IPS DF 6.9 (cell line): ENCODE data around the gene ACTRT2.

Experiments
- DNase-seq: peaks from one replicate; pipeline ENCODE4 v3.0.0-alpha.2; 2013; ENCODE audit warnings: low read depth, low spot score
- H3K27ac ChIP-seq: one replicate; pipeline ENCODE4 v1.5.1; 2013; ENCODE audit warnings: low read length, control low read depth
- H3K27me3 ChIP-seq: 2 replicates; pipeline ENCODE4 v1.6.1; 2013; ENCODE audit warnings: mild to moderate bottlenecking, low read length; ENCODE audit not compliant: control insufficient read depth, insufficient read depth
- H3K36me3 ChIP-seq: 2 replicates; pipeline ENCODE4 v1.6.1; 2013; ENCODE audit warnings: low read length; ENCODE audit not compliant: control insufficient read depth, insufficient read depth
- H3K4me1 ChIP-seq: 2 replicates; pipeline ENCODE4 v1.6.1; 2013; ENCODE audit warnings: low read length; ENCODE audit not compliant: control insufficient read depth, insufficient read depth
- H3K4me3 ChIP-seq: 2 replicates; pipeline ENCODE4 v1.5.1; 2013; ENCODE audit warnings: mild to moderate bottlenecking, low read length
- H3K9me3 ChIP-seq: 2 replicates; pipeline ENCODE4 v1.6.1; 2013; ENCODE audit warnings: low read length, inconsistent platforms; ENCODE audit not compliant: control insufficient read depth, insufficient read depth
- WGBS: extraction: QIAGEN DNeasy Blood & Tissue Kit; methylation state at CpG from one replicate; pipeline ENCODE4 v1.1.7; 2013; ENCODE audit warnings: mixed read lengths, missing lambda C conversion rate; ENCODE audit not compliant: insufficient read length, insufficient coverage; 5-methylcytosine and 5-hydroxymethylcytosine counted together

The ACTRT2 gene

GRCh38 chr1:3013371-3014049 is 7.8 kb upstream of the ACTRT2 start:
- DNase-seq: no peak
- peaks cover 6% of the 10 kb centered on the region; the same call in 1 of the 2 replicates for H3K36me3 ChIP-seq
- no peak overlapping the region for H3K27ac ChIP-seq
- H3K9me3 ChIP-seq: peaks cover 45% of the 10 kb centered on the region
- H3K4me3 ChIP-seq: no peak overlapping the region
- WGBS: no CpG with 5 or more reads among the region's 15 CpGs
- H3K27me3 ChIP-seq: no peaks in the 10 kb centered on the region
- no peaks in the 10 kb centered on the region for H3K4me1 ChIP-seq

- WGBS: no CpG with 5 or more reads among the region's 10 CpGs
- H3K4me3 ChIP-seq: no peak overlapping the region
- H3K36me3 ChIP-seq: peaks cover 6% of the 10 kb centered on the region; the same call in 1 of the 2 replicates
- no peaks in the 10 kb centered on the region for H3K27me3 ChIP-seq
- no peak overlapping the region for H3K27ac ChIP-seq
- DNase-seq: no peak
- peaks cover 50% of the 10 kb centered on the region for H3K9me3 ChIP-seq
- no peaks in the 10 kb centered on the region for H3K4me1 ChIP-seq
Measured at GRCh38 chr1:3014050-3014440, 7.2 kb upstream of the ACTRT2 start.

- peaks cover 48% of the 10 kb centered on the region for H3K9me3 ChIP-seq
- no CpG with 5 or more reads among the region's 26 CpGs for WGBS
- no peak for DNase-seq
- H3K4me3 ChIP-seq: no peak overlapping the region
- no peaks in the 10 kb centered on the region for H3K4me1 ChIP-seq
- no peaks in the 10 kb centered on the region for H3K27me3 ChIP-seq
- H3K27ac ChIP-seq: no peak overlapping the region
- peaks cover 6% of the 10 kb centered on the region; the same call in 1 of the 2 replicates for H3K36me3 ChIP-seq
Measured at GRCh38 chr1:3014443-3015268, 6.6 kb upstream of the ACTRT2 start.

GRCh38 chr1:3015269-3015635 is 6.0 kb upstream of the ACTRT2 start:
- Histone ChIP-seq H3K4me3 (no peak overlapping the region), H3K27me3 (no peaks in the 10 kb centered on the region), H3K4me1 (no peaks in the 10 kb centered on the region), H3K9me3 (peaks cover 52% of the 10 kb centered on the region), H3K27ac (no peak overlapping the region), H3K36me3 (peaks cover 6% of the 10 kb centered on the region; the same call in 1 of the 2 replicates)
- no peak for DNase-seq
- no CpG with 5 or more reads among the region's 10 CpGs for WGBS

- no peaks in the 10 kb centered on the region for H3K27me3 ChIP-seq
- H3K36me3 ChIP-seq: peaks cover 6% of the 10 kb centered on the region; the same call in 1 of the 2 replicates
- DNase-seq: no peak
- H3K4me3 ChIP-seq: no peak overlapping the region
- H3K27ac ChIP-seq: no peak overlapping the region
- peaks cover 52% of the 10 kb centered on the region for H3K9me3 ChIP-seq
- no peaks in the 10 kb centered on the region for H3K4me1 ChIP-seq
- WGBS: no CpG with 5 or more reads among the region's 5 CpGs
Measured at GRCh38 chr1:3015744-3016143, 5.5 kb upstream of the ACTRT2 start.

GRCh38 chr1:3016641-3017439 is 4.4 kb upstream of the ACTRT2 start:
- H3K4me1 ChIP-seq: no peaks in the 10 kb centered on the region
- no peak overlapping the region for H3K27ac ChIP-seq
- H3K9me3 ChIP-seq: peaks cover 49% of the 10 kb centered on the region
- DNase-seq: no peak
- no peaks in the 10 kb centered on the region for H3K27me3 ChIP-seq
- no CpG with 5 or more reads among the region's 22 CpGs for WGBS
- H3K4me3 ChIP-seq: no peak overlapping the region
- peaks cover 6% of the 10 kb centered on the region; the same call in 1 of the 2 replicates for H3K36me3 ChIP-seq

- no peak overlapping the region for H3K4me3 ChIP-seq
- H3K27ac ChIP-seq: no peak overlapping the region
- H3K9me3 ChIP-seq: peaks cover 50% of the 10 kb centered on the region
- H3K4me1 ChIP-seq: no peaks in the 10 kb centered on the region
- H3K36me3 ChIP-seq: peaks cover 6% of the 10 kb centered on the region; the same call in 1 of the 2 replicates
- no peaks in the 10 kb centered on the region for H3K27me3 ChIP-seq
- no peak for DNase-seq
- no CpG with 5 or more reads among the region's 17 CpGs for whole genome bisulfite sequencing
Measured at GRCh38 chr1:3017440-3018050, 3.7 kb upstream of the ACTRT2 start.

GRCh38 chr1:3018051-3018471 is 3.2 kb upstream of the ACTRT2 start:
- no CpG with 5 or more reads among the region's 16 CpGs for WGBS
- Histone ChIP-seq H3K36me3 (peaks cover 6% of the 10 kb centered on the region; the same call in 1 of the 2 replicates), H3K9me3 (peaks cover 51% of the 10 kb centered on the region), H3K4me3 (no peak overlapping the region), H3K27me3 (no peaks in the 10 kb centered on the region), H3K4me1 (no peaks in the 10 kb centered on the region), H3K27ac (no peak overlapping the region)
- no peak for DNase-seq

- H3K27ac ChIP-seq: no peak overlapping the region
- no peaks in the 10 kb centered on the region for H3K27me3 ChIP-seq
- WGBS: no CpG with 5 or more reads among the region's 16 CpGs
- H3K9me3 ChIP-seq: peaks cover 51% of the 10 kb centered on the region
- H3K4me1 ChIP-seq: no peaks in the 10 kb centered on the region
- H3K4me3 ChIP-seq: no peak overlapping the region
- DNase-seq: no peak
- peaks cover 6% of the 10 kb centered on the region; the same call in 1 of the 2 replicates for H3K36me3 ChIP-seq
Measured at GRCh38 chr1:3018576-3018975, 2.7 kb upstream of the ACTRT2 start.
